ENCODE data around the gene PDE2A. TPM values are rescaled to one million over a fixed set of nuclear protein-coding genes. Genes with fewer than 3 reads are reported as not detected.

The PDE2A gene
- total RNA-seq, 1 donor from 2014 or later = 0.82 TPM

DNA sequence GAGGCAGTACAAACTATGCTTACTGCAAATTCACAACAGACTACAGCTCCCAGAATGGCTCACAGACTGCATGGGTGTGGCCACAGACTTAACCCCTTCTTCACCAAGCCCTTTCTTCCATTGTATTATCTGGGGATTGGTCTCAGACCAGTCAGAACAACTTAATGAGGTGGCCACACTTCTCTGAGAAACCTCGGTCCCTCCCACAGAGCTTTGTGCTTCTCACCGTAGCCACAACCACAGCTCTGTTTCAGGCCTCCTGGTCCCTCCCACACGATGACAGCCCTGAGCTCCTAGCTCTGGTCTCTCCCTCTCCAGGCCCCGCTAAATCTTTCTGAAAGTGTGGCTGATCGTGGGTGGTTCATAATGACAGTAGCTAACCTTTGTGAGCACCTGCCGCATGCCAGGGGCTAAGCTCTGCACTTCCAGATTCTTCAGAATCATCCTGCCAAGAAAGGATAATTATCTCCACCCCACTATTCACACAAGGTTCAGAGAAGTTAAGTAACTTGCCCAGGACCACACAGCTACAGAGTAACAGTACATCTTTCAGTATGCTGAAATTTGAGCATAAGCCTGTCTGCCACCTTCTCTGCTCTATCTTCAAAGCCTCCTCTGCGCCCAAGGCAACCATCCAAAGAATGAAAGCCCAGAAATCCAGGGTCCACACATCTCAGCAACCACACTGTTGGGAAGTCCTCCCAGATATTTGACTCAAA, 5.4 kb downstream of the PDE2A start:
- no peaks in the 10 kb centered on the region for H3K36me3 Mint-ChIP-seq (ENCODE audit: low read depth, unreplicated experiment)
- peaks cover 9% of the 10 kb centered on the region for H3K4me1 Mint-ChIP-seq (ENCODE audit: low read depth, unreplicated experiment)
- H2AFZ ChIP-seq (ENCODE audit: low read depth, low read length) = no peak overlapping the region
- no peak overlapping the region for H3K4me2 ChIP-seq (ENCODE audit: low read length)
- TF ChIP-seq, protein P1, sequence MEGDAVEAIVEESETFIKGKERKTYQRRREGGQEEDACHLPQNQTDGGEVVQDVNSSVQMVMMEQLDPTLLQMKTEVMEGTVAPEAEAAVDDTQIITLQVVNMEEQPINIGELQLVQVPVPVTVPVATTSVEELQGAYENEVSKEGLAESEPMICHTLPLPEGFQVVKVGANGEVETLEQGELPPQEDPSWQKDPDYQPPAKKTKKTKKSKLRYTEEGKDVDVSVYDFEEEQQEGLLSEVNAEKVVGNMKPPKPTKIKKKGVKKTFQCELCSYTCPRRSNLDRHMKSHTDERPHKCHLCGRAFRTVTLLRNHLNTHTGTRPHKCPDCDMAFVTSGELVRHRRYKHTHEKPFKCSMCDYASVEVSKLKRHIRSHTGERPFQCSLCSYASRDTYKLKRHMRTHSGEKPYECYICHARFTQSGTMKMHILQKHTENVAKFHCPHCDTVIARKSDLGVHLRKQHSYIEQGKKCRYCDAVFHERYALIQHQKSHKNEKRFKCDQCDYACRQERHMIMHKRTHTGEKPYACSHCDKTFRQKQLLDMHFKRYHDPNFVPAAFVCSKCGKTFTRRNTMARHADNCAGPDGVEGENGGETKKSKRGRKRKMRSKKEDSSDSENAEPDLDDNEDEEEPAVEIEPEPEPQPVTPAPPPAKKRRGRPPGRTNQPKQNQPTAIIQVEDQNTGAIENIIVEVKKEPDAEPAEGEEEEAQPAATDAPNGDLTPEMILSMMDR (IDR thresholded peaks at IDR 0.05; ENCODE audit: insufficient read depth, low read depth, low read length) = no peak
- TF ChIP-seq EZH2 (IDR thresholded peaks at IDR 0.05; ENCODE audit: insufficient read depth, low read length) = no peak
- H3K4me3 ChIP-seq (ENCODE audit: insufficient read depth, low read depth, low read length) = no peak overlapping the region
- no peaks in the 10 kb centered on the region for H4K20me1 ChIP-seq (ENCODE audit: insufficient read depth, low read length)
- no peak overlapping the region for H3K9ac ChIP-seq (ENCODE audit: low read length)
- H3K4me3 Mint-ChIP-seq (ENCODE audit: unreplicated experiment) = no peak overlapping the region
- H3K9me3 ChIP-seq (ENCODE audit: insufficient read depth, low read depth, low read length) = peaks cover 8% of the 10 kb centered on the region
- DNase-seq (ENCODE audit: low read depth) (peak; percentile 8), FAIRE-seq (no peak)
- no peak overlapping the region for H3K27ac ChIP-seq (ENCODE audit: low read depth, low read length)
- no peaks in the 10 kb centered on the region for H3K36me3 ChIP-seq (ENCODE audit: insufficient read depth, low read length)
- H3K9me3 Mint-ChIP-seq (ENCODE audit: unreplicated experiment) = peaks cover 3% of the 10 kb centered on the region
- no peak overlapping the region for H3K27ac Mint-ChIP-seq (ENCODE audit: unreplicated experiment)
- peaks cover 3% of the 10 kb centered on the region for H3K4me1 ChIP-seq (ENCODE audit: insufficient read depth, low read length)
- peaks cover 56% of the 10 kb centered on the region for H3K27me3 Mint-ChIP-seq (ENCODE audit: low read depth, unreplicated experiment)
- no peaks in the 10 kb centered on the region for H3K79me2 ChIP-seq (ENCODE audit: insufficient read depth, low read length)
- H3K27me3 ChIP-seq (ENCODE audit: insufficient read depth, low read length) = peaks cover 38% of the 10 kb centered on the region

DNA sequence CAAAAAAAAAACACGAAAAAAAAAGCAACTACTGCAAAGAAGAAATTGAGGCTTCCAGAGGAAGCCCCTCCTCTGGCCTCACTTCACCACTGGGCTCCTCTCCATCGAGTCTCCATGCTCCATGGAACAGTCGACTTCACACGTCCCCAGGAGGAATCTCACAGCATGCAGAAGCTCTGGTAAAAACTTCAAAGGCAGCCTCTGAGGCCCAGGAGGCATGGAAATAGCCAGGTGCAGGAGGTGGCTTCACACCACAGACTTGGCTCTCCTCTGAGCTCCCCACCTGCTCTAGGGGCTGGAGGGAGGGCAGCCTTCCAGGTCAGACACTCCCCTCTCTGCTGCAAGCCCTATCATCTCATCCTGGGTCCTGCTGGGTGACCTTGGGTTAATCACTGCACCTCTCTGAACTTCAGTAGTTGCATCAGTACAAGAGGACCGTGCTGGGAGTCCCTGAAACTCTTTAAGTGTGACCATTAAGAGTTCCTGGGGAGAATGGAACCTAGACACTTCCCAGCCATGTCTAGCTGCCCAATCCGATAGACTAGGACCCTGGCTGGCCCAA, 8.2 kb downstream of the PDE2A start:
- Histone ChIP-seq H3K9ac (ENCODE audit: low read length) (no peak overlapping the region), H3K27ac (ENCODE audit: low read depth, low read length) (no peak overlapping the region), H3K9me3 (ENCODE audit: insufficient read depth, low read depth, low read length) (peaks cover 8% of the 10 kb centered on the region), H3K27me3 (ENCODE audit: insufficient read depth, low read length) (peaks cover 32% of the 10 kb centered on the region), H2AFZ (ENCODE audit: low read depth, low read length) (no peak overlapping the region), H3K4me3 (ENCODE audit: insufficient read depth, low read depth, low read length) (no peak overlapping the region), H3K79me2 (ENCODE audit: insufficient read depth, low read length) (no peaks in the 10 kb centered on the region), H3K4me2 (ENCODE audit: low read length) (no peak overlapping the region), H3K4me1 (ENCODE audit: insufficient read depth, low read length) (peaks cover 3% of the 10 kb centered on the region), H4K20me1 (ENCODE audit: insufficient read depth, low read length) (no peaks in the 10 kb centered on the region), H3K36me3 (ENCODE audit: insufficient read depth, low read length) (no peaks in the 10 kb centered on the region)
- H3K36me3 Mint-ChIP-seq (ENCODE audit: low read depth, unreplicated experiment) = no peaks in the 10 kb centered on the region
- no peak overlapping the region for H3K4me3 Mint-ChIP-seq (ENCODE audit: unreplicated experiment)
- DNase-seq (ENCODE audit: low read depth) (no peak), FAIRE-seq (no peak)
- peaks cover 59% of the 10 kb centered on the region for H3K27me3 Mint-ChIP-seq (ENCODE audit: low read depth, unreplicated experiment)
- H3K9me3 Mint-ChIP-seq (ENCODE audit: unreplicated experiment) = peaks cover 3% of the 10 kb centered on the region
- H3K27ac Mint-ChIP-seq (ENCODE audit: unreplicated experiment) = no peak overlapping the region
- peaks cover 9% of the 10 kb centered on the region for H3K4me1 Mint-ChIP-seq (ENCODE audit: low read depth, unreplicated experiment)
- TF ChIP-seq, protein P1 (IDR thresholded peaks at IDR 0.05; ENCODE audit: insufficient read depth, low read depth, low read length) = no peak
- TF ChIP-seq EZH2 (IDR thresholded peaks at IDR 0.05; ENCODE audit: insufficient read depth, low read length) = no peak

DNA sequence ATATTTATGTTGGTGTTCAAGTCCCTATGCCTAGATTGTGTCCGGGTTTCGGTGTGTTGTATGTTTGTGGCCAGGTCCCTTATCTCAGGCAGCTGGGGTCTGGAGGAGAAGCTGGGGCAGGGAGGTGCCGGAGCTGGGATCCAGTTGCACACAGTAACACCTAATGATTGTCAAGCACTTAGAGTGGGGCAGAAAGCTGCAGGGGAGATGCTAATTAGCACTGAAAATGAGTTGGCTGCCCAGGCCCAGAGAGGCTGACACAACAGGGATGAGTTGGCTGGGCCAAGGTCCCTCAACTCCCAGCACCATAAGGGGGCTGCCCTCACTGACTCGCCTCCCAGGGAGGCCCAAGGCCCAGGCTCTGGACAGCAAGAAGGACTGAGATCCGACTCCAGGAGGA, 12.2 kb downstream of the PDE2A start:
- Mint-ChIP-seq H3K4me1 (ENCODE audit: low read depth, unreplicated experiment) (no peaks in the 10 kb centered on the region), H3K36me3 (ENCODE audit: low read depth, unreplicated experiment) (no peaks in the 10 kb centered on the region), H3K9me3 (ENCODE audit: unreplicated experiment) (peaks cover 8% of the 10 kb centered on the region), H3K27ac (ENCODE audit: unreplicated experiment) (no peak overlapping the region), H3K27me3 (ENCODE audit: low read depth, unreplicated experiment) (peaks cover 70% of the 10 kb centered on the region), H3K4me3 (ENCODE audit: unreplicated experiment) (no peak overlapping the region)
- no peaks in the 10 kb centered on the region for H3K36me3 ChIP-seq (ENCODE audit: insufficient read depth, low read length)
- no peak overlapping the region for H3K4me3 ChIP-seq (ENCODE audit: insufficient read depth, low read depth, low read length)
- TF ChIP-seq EZH2 (IDR thresholded peaks at IDR 0.05; ENCODE audit: insufficient read depth, low read length) = no peak
- peaks cover 12% of the 10 kb centered on the region for H3K27me3 ChIP-seq (ENCODE audit: insufficient read depth, low read length)
- H3K27ac ChIP-seq (ENCODE audit: low read depth, low read length) = no peak overlapping the region
- no peak overlapping the region for H3K4me2 ChIP-seq (ENCODE audit: low read length)
- DNase-seq (ENCODE audit: low read depth) = no peak
- no peaks in the 10 kb centered on the region for H3K4me1 ChIP-seq (ENCODE audit: insufficient read depth, low read length)
- no peaks in the 10 kb centered on the region for H4K20me1 ChIP-seq (ENCODE audit: insufficient read depth, low read length)
- H2AFZ ChIP-seq (ENCODE audit: low read depth, low read length) = no peak overlapping the region
- H3K9me3 ChIP-seq (ENCODE audit: insufficient read depth, low read depth, low read length) = no peaks in the 10 kb centered on the region
- no peak for FAIRE-seq
- no peaks in the 10 kb centered on the region for H3K79me2 ChIP-seq (ENCODE audit: insufficient read depth, low read length)
- H3K9ac ChIP-seq (ENCODE audit: low read length) = no peak overlapping the region

Measured in astrocyte (in vitro differentiated cells and primary cell).